Mesenteric fat pad (tissue), 1 donor: ENCODE measurements around the gene GCK. TPM values are rescaled to one million over a fixed set of nuclear protein-coding genes. Genes with fewer than 3 reads are reported as not detected.
"Not testable (repeated sequence)": the region's sequence is repeated elsewhere in the genome, so short reads cannot be mapped to it uniquely, and the experiment has no call there.

Experiments
- DNase-seq: peaks from one replicate; pipeline ENCODE4 v3.0.0-alpha.2; 2020; ENCODE audit warnings: low spot score
- total RNA-seq: library from RNA; stranded (reverse); fragmentation: NEBNext Ultra II Directional; extraction: Animal tissue kit (Norgen Biotek cat#: 25700); gene quantifications from one replicate; pipeline ENCODE4 v1.2.1, GENCODE V29; 2021
- donor health status: DM: yes; HTN: yes; CAD: no.

The GCK gene
- total RNA-seq, 1 donor from 2014 or later = 0.48 TPM

DNA sequence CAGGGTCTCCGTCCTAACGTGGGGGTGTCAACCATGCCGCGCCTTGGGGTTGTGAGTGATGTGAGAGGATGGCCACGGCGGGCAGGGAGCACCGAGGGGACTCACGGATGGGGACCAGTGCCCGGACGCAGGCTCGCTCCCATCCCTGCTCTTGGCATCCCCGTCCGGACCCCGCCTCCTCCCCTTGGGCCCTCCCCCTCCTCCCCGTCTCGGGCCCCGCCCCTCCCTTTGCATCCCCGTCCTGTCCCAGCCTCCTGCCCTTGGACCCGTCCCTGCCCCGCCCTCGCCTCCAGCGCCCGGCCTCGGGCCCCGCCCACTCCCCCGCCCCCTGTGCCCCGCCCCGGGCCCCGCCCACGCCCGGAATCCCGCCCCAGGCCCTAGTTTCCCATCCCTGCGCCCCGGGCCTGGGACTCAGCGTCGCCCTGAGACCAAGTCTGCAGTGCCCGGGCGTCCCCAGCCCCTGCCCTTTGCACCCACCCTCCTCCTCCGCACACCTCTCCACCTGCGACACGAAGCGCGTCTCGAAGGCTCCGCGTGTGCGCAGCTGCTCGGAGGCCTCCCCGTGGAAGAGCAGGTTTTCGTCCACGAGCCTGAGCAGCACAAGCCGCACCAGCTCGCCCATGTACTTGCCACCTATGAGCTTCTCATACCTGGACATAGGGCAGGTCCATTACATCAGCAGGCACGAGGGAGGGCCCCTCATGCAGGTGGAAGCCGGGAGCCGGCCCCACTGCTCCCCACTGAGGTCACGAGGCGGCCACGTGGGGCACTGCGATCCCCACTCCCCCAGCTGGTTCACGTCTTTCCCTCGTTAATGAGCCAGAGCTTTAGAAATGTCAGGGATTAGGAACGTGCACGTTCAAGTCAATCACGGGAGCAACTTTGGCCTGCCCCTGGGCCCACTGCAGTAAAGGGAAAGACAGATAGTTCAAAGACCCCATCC lies 43.0 kb downstream of the GCK start:
- peak; percentile 94 for DNase-seq

DNA sequence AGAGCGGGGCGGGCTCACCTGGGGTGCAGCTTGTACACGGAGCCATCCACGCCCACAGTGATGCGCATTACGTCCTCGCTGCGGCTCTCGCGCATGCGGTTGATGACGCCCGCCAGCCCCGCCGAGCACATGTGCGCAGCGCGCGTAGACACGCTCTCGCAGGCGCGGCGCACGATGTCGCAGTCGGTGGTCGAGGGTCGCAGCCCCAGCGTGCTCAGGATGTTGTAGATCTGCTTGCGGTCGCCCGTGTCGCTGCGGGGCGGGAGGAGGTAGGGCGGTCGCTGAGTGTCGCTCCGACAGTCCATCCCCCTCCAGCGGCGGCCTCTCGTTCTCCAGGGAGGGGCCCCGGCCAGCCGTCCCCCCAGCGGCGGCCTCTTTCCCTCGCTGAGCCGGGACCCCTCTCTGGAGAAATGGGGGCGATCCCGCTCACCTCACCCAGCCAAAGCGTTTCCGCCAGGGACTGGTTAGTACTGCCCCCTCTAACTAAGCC lies 43.7 kb downstream of the GCK start:
- peak; percentile 86 for DNase-seq

DNA sequence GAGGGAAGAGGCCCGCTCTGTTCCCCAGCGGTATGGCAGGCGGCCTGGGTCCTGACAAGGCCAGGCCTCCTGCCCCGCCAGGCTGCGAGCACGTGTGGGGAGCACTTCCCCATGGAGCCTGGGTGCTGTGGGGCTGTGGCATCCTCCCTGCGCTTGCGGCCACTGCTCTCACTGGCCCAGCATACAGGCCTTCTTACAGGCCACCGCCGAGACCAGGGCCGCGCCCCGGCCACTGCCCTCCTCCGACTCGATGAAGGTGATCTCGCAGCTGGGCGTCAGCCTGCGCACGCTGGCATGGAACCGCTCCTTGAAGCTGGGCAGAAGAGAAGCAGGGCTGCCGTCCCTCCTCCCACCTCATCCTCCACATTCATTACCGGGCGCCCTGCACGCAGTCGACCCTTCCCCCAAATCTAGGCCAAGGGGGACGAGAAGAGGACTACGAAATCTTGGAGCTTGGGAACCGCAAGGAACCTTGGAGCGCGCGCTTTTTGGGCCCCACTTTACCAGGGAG lies 44.2 kb downstream of the GCK start:
- peak; percentile 76 for DNase-seq

- DNase-seq = no peak
Measured at GRCh38 chr7:44144426-44144967, 44.7 kb downstream of the GCK start.

DNA sequence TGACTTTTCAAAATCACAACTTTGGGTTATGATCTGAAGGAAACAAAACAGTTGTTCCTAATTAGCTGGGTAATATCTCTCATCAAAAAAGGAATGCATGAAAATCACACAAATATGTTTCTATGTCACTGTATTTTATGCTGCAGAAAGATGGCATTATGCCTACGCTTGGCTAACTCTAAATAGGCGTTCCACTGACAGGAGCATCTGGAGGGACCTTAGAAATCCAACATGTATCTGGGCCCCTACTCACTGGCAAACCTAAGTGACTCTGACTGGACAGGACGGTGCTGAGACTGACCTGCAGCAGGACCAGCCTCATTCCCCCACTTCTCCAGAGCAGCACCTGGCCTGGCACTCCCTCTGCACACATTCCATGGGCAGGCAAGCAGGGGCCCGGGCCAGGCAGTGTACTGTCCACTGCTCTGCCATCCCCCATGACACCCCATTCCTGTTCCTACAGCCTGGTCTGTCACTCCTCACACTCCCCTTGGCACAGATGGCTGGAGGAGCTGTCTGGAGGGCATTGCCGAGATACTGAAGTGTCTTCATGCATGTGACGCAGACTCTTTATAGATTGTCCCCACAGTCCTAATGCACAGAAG lies 45.5 kb downstream of the GCK start:
- peak; percentile 81 for DNase-seq

GRCh38 chr7:44142028-44142427 lies 47.2 kb downstream of the GCK start:
- no peak for DNase-seq

DNA sequence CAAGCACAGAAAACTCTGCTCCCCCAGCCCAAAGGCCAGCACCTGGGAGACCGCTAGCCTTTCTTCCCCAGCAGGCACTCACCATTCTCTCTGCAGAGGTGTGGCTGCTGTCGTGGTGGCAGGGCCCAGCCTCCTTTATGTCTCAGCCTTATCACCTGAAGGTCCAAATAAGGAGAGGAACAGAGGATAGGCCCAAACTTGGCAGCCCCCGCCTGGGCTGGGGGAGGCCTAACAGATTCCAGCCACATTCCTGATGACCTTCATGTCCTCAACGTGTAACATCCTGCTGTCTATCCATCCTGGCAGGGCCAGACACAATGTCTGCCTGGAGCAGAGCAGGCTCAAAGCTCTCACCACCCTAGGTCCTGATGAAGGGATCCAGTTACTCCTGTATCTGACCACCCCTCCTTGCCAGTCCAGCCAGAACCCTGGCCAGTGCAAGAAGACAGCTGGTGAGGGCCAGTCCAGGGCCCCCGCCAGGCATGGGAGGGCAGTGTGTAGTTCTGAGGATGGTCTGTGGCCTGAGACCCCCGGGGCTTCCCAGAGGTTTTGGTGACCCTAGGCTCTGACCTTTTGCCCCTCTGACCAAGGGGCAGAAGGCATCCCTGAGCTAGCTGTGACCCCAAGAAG lies 47.9 kb downstream of the GCK start, which contains the start of gene MYL7:
MYL7 (minus strand) TSS at position 112 of the 630 bp plus-strand sequence; CDS start at position 85, 27 bp downstream.
- no peak for DNase-seq

DNA sequence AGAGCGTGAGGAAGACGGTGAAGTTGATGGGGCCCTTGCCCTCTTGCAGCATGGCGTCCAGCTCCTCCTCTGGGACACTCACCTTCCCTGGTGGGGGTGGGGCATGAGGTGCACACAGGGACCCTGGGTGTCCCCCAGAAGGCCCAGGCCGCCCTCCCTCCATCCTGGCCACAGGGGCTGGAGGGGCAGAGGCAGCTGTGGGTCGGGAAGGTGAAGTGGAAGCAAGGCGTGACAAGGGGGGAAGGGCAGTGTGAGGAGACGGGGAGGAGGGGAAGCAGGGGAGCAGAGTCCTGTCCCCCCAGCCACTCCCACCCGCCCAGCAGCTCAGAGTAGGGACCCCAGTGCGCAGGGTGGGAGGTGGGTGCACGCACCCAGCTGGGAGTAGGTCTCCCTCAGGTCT lies 48.9 kb downstream of the GCK start:
- DNase-seq = no peak

DNA sequence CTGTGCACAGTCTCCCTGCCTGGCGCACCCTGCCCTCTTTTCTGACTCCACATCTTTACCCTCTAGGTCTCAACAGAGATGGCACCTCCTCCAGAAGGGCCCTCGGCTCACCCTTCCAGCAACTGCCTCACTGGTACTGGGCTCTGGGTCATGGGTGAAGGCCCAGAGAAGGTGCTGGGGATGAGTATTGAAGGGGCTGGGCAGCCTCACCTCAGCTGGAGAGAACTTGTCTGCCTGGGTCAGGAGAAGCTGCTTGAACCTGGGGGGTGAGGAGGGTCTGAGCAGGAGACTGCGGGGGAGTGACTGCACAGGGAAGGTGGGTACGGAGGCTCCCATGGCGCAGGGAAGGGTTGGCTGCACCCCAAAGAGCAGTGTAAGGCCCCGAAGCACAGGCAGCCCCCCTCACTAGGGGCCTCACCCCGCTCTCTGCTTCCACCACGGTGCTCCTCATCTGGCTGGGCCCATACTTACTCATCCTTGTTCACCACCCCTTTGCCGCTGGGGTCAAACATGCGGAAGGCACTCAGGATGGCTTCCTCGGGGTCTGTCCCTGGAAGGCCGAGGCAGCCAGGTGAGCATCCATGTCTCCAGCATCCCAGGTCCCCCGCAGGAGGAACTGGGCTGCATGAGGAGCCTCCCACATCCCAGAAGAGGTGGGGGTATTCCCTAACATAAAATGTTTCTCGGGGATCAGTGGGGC lies 49.8 kb downstream of the GCK start:
- no peak for DNase-seq

- no peak for DNase-seq
Measured at GRCh38 chr7:44138698-44139097, 50.5 kb downstream of the GCK start.

- DNase-seq = no peak
Measured at GRCh38 chr7:44136731-44137130, 52.5 kb downstream of the GCK start.

DNA sequence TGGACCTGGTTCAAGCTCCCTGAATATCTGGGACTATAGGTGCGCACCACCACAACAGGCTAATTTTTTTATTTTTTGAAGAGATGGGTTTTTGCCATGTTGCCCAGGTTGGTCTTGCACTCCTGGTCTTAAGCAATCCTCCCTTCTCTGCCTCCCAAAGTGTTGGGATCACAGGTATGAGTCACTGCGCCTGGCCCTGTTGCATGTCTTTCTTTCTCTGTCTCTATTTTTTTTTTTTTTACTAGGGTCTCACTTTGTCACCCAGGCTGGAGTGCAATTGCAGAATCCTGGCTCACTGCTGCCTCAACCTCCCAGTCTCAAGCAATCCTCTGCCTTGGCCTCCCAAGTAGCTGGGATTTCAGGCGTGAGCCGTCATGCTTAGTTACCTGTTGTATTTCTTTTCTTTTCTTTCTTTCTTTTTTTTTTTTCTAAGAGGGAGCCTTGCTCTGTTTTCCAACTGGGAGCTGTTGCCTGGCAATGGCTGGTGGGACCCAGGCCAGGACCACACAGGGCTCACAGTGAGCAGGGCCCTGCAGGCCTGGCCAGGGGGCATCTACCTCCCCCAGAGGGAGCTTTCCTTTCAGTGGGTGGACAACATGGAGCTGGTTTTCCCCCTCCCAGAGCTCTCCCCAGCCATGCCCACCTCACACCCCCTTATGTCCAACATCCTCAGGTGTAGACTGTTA lies 54.2 kb downstream of the GCK start:
- DNase-seq = no peak

DNA sequence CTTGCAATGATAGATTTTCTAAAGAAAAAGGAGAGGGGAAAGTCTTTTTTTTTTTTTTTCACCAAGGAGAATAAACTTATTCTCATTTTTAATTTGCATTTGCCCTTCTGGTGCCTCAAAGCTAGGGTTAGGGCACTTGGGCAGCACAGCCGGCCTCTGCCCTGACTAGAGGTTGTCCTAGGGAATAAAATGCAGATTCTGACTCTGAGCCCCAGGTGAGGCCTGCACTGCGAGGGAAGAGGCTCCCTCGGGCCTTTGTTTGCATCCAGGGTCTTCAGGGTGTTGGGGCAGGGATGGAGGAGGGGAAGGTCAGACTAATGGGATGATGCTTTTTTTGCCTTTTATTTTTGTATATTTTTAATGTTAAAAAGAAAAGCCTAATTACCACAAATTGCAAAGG lies 55.9 kb downstream of the GCK start:
- no peak for DNase-seq

DNA sequence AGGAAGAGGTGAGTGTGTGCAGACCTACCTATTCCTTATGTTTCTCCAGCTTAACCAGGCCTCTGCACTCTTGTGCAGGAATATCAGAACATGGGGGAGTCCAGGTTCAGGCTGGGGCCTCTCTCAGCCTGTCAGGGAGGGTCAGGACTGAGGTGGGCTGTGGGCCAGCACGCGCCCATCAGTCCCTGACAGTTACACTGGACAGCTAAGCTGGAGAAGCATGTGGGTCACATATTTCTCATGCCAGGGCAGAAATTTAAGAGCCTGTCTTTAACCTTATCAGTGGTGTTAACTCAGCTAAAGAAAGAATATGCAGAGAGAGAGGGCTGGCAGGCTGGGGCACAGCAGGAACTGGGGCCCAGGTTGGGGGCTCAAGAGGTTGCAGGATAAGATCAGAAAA lies 57.2 kb downstream of the GCK start:
- DNase-seq = no peak

GRCh38 chr7:44131173-44132029 lies 57.8 kb downstream of the GCK start:
- no peak for DNase-seq

DNA sequence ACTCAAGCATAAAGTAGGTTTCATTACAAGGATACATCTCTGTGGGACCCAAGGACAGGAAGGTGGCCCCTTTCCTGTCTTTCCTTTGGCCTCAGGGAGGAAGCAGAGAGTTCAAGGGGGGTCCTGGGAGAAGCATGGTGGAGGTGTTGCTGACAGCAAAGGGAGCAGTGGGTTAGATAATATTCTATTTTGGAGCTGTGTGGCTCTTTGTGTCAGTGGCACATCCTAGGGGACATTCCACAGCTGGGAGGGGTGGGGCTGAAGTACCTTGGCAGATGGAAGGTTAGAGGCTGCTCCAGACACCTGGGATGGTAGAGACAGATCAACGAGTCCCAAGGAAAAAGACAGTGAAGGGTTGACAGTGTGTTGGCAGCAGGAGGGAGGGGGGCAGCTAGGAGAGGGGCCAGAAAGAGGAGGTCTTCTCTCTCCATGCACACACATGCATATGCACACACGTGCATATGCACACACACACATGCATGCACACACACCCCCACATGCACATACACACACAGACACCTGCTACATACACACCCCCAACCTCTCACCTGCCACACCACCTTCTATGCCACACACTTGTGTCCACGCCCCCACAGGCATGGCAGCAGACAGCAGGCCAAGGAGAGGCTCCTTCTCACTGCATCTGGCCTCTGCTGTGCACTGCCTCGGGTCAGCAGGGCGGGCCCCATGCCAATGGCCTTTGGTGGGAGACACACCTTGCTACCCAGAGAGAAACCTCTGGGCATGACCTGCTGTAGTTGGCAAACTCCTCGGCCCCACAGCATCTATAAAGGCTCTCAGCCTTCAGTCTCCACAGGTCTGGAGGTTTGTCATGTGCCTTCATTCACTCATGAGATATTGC lies 60.3 kb downstream of the GCK start:
- no peak for DNase-seq

- no peak for DNase-seq
Measured at GRCh38 chr7:44127161-44127560, 62.1 kb downstream of the GCK start.

GRCh38 chr7:44126574-44126973 lies 62.7 kb downstream of the GCK start:
- DNase-seq = not testable (repeated sequence)
